ENCODE measurements around the gene BDNF. TPM values are rescaled to one million over a fixed set of nuclear protein-coding genes. Genes with fewer than 3 reads are reported as not detected.

The BDNF gene
- total and polyA plus RNA-seq, 2 donors (not counting 1 experiment from before 2014, with no cell fraction given), result not detected

- H3K9me3 Mint-ChIP-seq (ENCODE audit: insufficient read depth), result no peaks in the 10 kb centered on the region
- Histone ChIP-seq H3K4me2 (replicated peaks; ENCODE audit: low read depth, low read length, poor library complexity, severe bottlenecking) (no peak overlapping the region), H3K4me3 (ENCODE audit: control extremely low read depth in 1 of 5, extremely low read depth in 1 of 5, insufficient read depth in 1 of 5, low read depth in 2 of 5, low read length in 4 of 5) (no peak overlapping the region), H3K36me3 (replicated peaks in 1 of 2; ENCODE audit: control extremely low read depth in 1 of 2, control insufficient read depth in 1 of 2, extremely low read depth in 1 of 2, insufficient read depth in 2 of 2, low read length in 1 of 2) (no peaks in the 10 kb centered on the region), H3K27me3 (replicated peaks in 1 of 4; ENCODE audit: control extremely low read depth in 1 of 4, control insufficient read depth in 3 of 4, insufficient read depth in 4 of 4, low read length in 3 of 4) (peaks cover 0 to 49% (median 39%) of the 10 kb centered on the region in 4 experiments), H3K79me2 (ENCODE audit: control insufficient read depth, insufficient read depth, low read length) (no peaks in the 10 kb centered on the region), H3K4me1 (ENCODE audit: control insufficient read depth in 2 of 2, insufficient read depth in 2 of 2, low read length in 2 of 2) (peaks cover 4 to 9% of the 10 kb centered on the region in 2 donors), H4K20me1 (ENCODE audit: control insufficient read depth, insufficient read depth, low read length, poor library complexity, severe bottlenecking) (no peaks in the 10 kb centered on the region), H3K9ac (ENCODE audit: low read length) (no peak overlapping the region), H2AFZ (ENCODE audit: insufficient read depth, low read depth, low read length, poor library complexity, severe bottlenecking) (no peak overlapping the region), H3K9me3 (ENCODE audit: control extremely low read depth in 1 of 3, control insufficient read depth in 2 of 3, insufficient read depth in 1 of 3, low read length in 2 of 3) (peaks cover 0 to 26% (median 0%) of the 10 kb centered on the region in 3 donors), H3K27ac (ENCODE audit: low read length in 2 of 2) (no peak overlapping the region)
- WGBS (ENCODE audit: insufficient coverage), result 7% methylated on average over 18 of the region's 30 CpGs
- intact Hi-C loops (cut with micrococcal nuclease), result no loop called here
- CTCF ChIA-PET, result no interaction called here
- no peak overlapping the region for H3K4me3 Mint-ChIP-seq
- H3K4me1 Mint-ChIP-seq, result peaks cover 11% of the 10 kb centered on the region
- peaks cover 60% of the 10 kb centered on the region for H3K27me3 Mint-ChIP-seq
- DNase-seq, result no peak
- no peak for TF ChIP-seq EZH2 (IDR thresholded peaks at IDR 0.05; ENCODE audit: borderline replicate concordance, insufficient read depth, low read depth, low read length, poor library complexity, severe bottlenecking)
- no peak for TF ChIP-seq CTCF (IDR thresholded peaks at IDR 0.05)
- POLR2A ChIA-PET, result no interaction called here
- no peak for ATAC-seq (ENCODE audit: low read depth)
- H3K27ac Mint-ChIP-seq, result no peak overlapping the region
Observed at GRCh38 chr11:27718346-27718862, 18.1 kb upstream of the BDNF start.

GRCh38 chr11:27717801-27718229 lies 17.6 kb upstream of the BDNF start:
- ATAC-seq (ENCODE audit: low read depth) (no peak), DNase-seq (no peak)
- H4K20me1 ChIP-seq (ENCODE audit: control insufficient read depth, insufficient read depth, low read length, poor library complexity, severe bottlenecking), result no peaks in the 10 kb centered on the region
- no peaks in the 10 kb centered on the region for H3K36me3 ChIP-seq (replicated peaks in 1 of 2; ENCODE audit: control extremely low read depth in 1 of 2, control insufficient read depth in 1 of 2, extremely low read depth in 1 of 2, insufficient read depth in 2 of 2, low read length in 1 of 2)
- Mint-ChIP-seq H3K27ac (no peak overlapping the region), H3K4me1 (peaks cover 6% of the 10 kb centered on the region), H3K4me3 (no peak overlapping the region), H3K9me3 (ENCODE audit: insufficient read depth) (no peaks in the 10 kb centered on the region), H3K27me3 (peaks cover 54% of the 10 kb centered on the region)
- no peak overlapping the region for H3K4me2 ChIP-seq (replicated peaks; ENCODE audit: low read depth, low read length, poor library complexity, severe bottlenecking)
- TF ChIP-seq CTCF (IDR thresholded peaks at IDR 0.05) (no peak), EZH2 (IDR thresholded peaks at IDR 0.05; ENCODE audit: borderline replicate concordance, insufficient read depth, low read depth, low read length, poor library complexity, severe bottlenecking) (no peak)
- intact Hi-C loops (cut with micrococcal nuclease), result no loop called here
- 20% methylated on average over 3 of the region's 8 CpGs for WGBS (ENCODE audit: insufficient coverage)
- no peaks in the 10 kb centered on the region for H3K79me2 ChIP-seq (ENCODE audit: control insufficient read depth, insufficient read depth, low read length)
- no peak overlapping the region for H2AFZ ChIP-seq (ENCODE audit: insufficient read depth, low read depth, low read length, poor library complexity, severe bottlenecking)
- peaks cover 4 to 9% of the 10 kb centered on the region in 2 donors for H3K4me1 ChIP-seq (ENCODE audit: control insufficient read depth in 2 of 2, insufficient read depth in 2 of 2, low read length in 2 of 2)
- H3K4me3 ChIP-seq (ENCODE audit: control extremely low read depth in 1 of 5, extremely low read depth in 1 of 5, insufficient read depth in 1 of 5, low read depth in 2 of 5, low read length in 4 of 5), result no peak overlapping the region
- ChIA-PET POLR2A (no interaction called here), CTCF (interaction anchor here (0.8 to 2.6 kb wide), 2 partner anchors 11 to 13 kb away, joined by 4 to 6 read pairs; no protein-coding TSS in a partner anchor)
- no peak overlapping the region for H3K27ac ChIP-seq (ENCODE audit: low read length in 2 of 2)
- peaks cover 0 to 46% (median 36%) of the 10 kb centered on the region in 4 experiments for H3K27me3 ChIP-seq (replicated peaks in 1 of 4; ENCODE audit: control extremely low read depth in 1 of 4, control insufficient read depth in 3 of 4, insufficient read depth in 4 of 4, low read length in 3 of 4)
- no peak overlapping the region for H3K9ac ChIP-seq (ENCODE audit: low read length)
- H3K9me3 ChIP-seq (ENCODE audit: control extremely low read depth in 1 of 3, control insufficient read depth in 2 of 3, insufficient read depth in 1 of 3, low read length in 2 of 3), result peaks cover 0 to 26% (median 0%) of the 10 kb centered on the region in 3 donors

Measured in B cell (primary cell).